PC-3 (cell line): ENCODE measurements around the gene DSG4. TPM values are rescaled to one million over a fixed set of nuclear protein-coding genes. Genes with fewer than 3 reads are reported as not detected.

ENCODE experiments used
- ATAC-seq: fragments of 200-7000 bp; cut with Tn5 transposase; 2 replicates; pipeline ENCODE4 v1.9.1; 2020; ENCODE audit warnings: mild to moderate bottlenecking, moderate library complexity
- BruUV-seq: library from RNA; stranded (reverse); fragments of 400-500 nt; replicated peaks from 2 replicates; lab custom pipeline; 2021; lab: Mats Ljungman, UMichigan
- CTCF ChIA-PET: fragments of 300-600 bp; sonication (Branson Sonifier 250); formaldehyde crosslinking; loops from one replicate; lab custom pipeline; 2022; ENCODE audit warnings: antibody characterized with exemption; lab: Charles Lee
- POLR2A ChIA-PET: fragments of 300-600 bp; sonication (Branson Sonifier 250); formaldehyde crosslinking; loops from one replicate; lab custom pipeline; 2022; ENCODE audit warnings: antibody characterized with exemption; ENCODE audit not compliant: unreplicated experiment; lab: Charles Lee
- DNase-seq: peaks from one replicate; pipeline ENCODE4 v3.0.0-alpha.2; 2015
- H2AFZ ChIP-seq: fragments of 300-600 bp; sonication (generic); 2 replicates; pipeline ENCODE4 v1.6.0; 2016; ENCODE audit warnings: antibody characterized with exemption, low read length
- H3F3A ChIP-seq: fragments of 300-600 bp; sonication (generic); one replicate; pipeline ENCODE4 v1.6.0; 2017; ENCODE audit warnings: antibody characterized with exemption, low read length, control low read depth, mild to moderate bottlenecking; ENCODE audit not compliant: unreplicated experiment
- H3K27ac ChIP-seq: fragments of 300-600 bp; sonication (generic); 2 replicates; pipeline ENCODE4 v1.5.1; 2016; ENCODE audit warnings: mild to moderate bottlenecking, low read length
- H3K27me3 ChIP-seq: fragments of 300-600 bp; sonication (generic); 2 replicates; pipeline ENCODE4 v1.6.1; 2016; ENCODE audit warnings: low read length, mixed read lengths
- H3K36me3 ChIP-seq: fragments of 300-600 bp; sonication (generic); 2 replicates; pipeline ENCODE4 v1.6.1; 2016; ENCODE audit warnings: low read depth, mixed run types, low read length, mixed read lengths
- H3K4me1 ChIP-seq: fragments of 300-600 bp; sonication (generic); 2 replicates; pipeline ENCODE4 v1.5.1; 2016; ENCODE audit warnings: low read length; ENCODE audit not compliant: insufficient read depth
- H3K4me2 ChIP-seq: fragments of 300-600 bp; sonication (generic); 2 replicates; pipeline ENCODE4 v1.6.0; 2016; ENCODE audit warnings: low read length
- H3K4me3 ChIP-seq: fragments of 300-600 bp; sonication (generic); 2 replicates; pipeline ENCODE4 v1.5.1; 2016; ENCODE audit warnings: mild to moderate bottlenecking, low read length, mixed read lengths
- H3K79me2 ChIP-seq: fragments of 300-600 bp; sonication (generic); 2 replicates; pipeline ENCODE4 v1.6.1; 2017; ENCODE audit warnings: low read length, mixed read lengths
- H3K9ac ChIP-seq: fragments of 300-600 bp; sonication (generic); 2 replicates; pipeline ENCODE4 v1.6.0; 2016; ENCODE audit warnings: mild to moderate bottlenecking, low read length
- H3K9me2 ChIP-seq: fragments of 300-600 bp; sonication (generic); replicated peaks from 2 replicates; pipeline ENCODE4 v1.6.1; 2016; ENCODE audit warnings: mixed run types, low read length, mixed read lengths
- H3K9me3 ChIP-seq: fragments of 300-600 bp; sonication (generic); 2 replicates; pipeline ENCODE4 v1.6.1; 2016; ENCODE audit warnings: low read length, mixed read lengths
- H4K20me1 ChIP-seq: fragments of 300-600 bp; sonication (generic); 2 replicates; pipeline ENCODE4 v1.6.1; 2016; ENCODE audit warnings: low read length, mixed read lengths
- EZH2 ChIP-seq: fragments of 300-600 bp; sonication (generic); IDR thresholded peaks from one replicate; pipeline ENCODE4 v1.6.1; 2017; ENCODE audit warnings: antibody characterized with exemption, mild to moderate bottlenecking, low read length; ENCODE audit not compliant: unreplicated experiment
- EZH2phosphoT487 ChIP-seq: fragments of 300-600 bp; sonication (generic); IDR thresholded peaks from 2 replicates; pipeline ENCODE4 v1.6.1; 2018; ENCODE audit warnings: mild to moderate bottlenecking, antibody characterized with exemption, low read length, borderline replicate concordance
- intact Hi-C: fragments of 100-400 bp; cut with micrococcal nuclease; formaldehyde crosslinking; loops from 2 replicates; pipeline ENCODE4 v1.9.0; 2023
- total RNA-seq: library from RNA; depleted of rRNA; stranded (reverse); fragments of >200 nt; gene quantifications from 2 replicates; pipeline ENCODE4 v1.2.3, GENCODE V29; 2014
- TF ChIP-seq, protein P1 (sequence below): fragments of 300-600 bp; sonication (generic); conservative IDR thresholded peaks from 2 replicates; pipeline ENCODE4 v1.5.1; 2017; ENCODE audit warnings: antibody characterized with exemption, low read depth, mild to moderate bottlenecking, low read length

The DSG4 gene
- total RNA-seq, 1 experiment from 2014 or later: 0.04 TPM

DNA sequence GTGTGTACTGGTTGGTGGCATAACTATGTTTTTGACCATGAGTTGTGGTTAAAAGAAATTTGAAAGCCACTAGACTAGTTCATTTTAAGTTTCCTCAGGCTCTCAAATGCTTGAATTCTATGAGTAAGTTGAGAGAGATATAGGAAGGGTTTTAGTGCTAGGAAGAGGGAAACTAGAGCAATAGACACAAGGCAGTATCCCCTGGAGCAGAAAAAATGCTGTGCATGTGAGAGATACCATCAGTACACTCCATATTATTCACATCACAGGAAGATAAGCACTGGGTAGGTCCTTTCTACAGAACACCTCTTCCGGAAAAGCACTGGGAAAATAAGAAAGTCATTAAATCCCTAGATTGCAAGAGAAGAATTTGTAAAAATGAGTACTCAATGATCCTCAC is 51.6 kb downstream of the DSG4 start:
- H2AFZ ChIP-seq: no peak overlapping the region
- no peaks in the 10 kb centered on the region for H3K9me2 ChIP-seq
- TF ChIP-seq EZH2 (no peak), EZH2phosphoT487 (no peak)
- TF ChIP-seq, protein P1, sequence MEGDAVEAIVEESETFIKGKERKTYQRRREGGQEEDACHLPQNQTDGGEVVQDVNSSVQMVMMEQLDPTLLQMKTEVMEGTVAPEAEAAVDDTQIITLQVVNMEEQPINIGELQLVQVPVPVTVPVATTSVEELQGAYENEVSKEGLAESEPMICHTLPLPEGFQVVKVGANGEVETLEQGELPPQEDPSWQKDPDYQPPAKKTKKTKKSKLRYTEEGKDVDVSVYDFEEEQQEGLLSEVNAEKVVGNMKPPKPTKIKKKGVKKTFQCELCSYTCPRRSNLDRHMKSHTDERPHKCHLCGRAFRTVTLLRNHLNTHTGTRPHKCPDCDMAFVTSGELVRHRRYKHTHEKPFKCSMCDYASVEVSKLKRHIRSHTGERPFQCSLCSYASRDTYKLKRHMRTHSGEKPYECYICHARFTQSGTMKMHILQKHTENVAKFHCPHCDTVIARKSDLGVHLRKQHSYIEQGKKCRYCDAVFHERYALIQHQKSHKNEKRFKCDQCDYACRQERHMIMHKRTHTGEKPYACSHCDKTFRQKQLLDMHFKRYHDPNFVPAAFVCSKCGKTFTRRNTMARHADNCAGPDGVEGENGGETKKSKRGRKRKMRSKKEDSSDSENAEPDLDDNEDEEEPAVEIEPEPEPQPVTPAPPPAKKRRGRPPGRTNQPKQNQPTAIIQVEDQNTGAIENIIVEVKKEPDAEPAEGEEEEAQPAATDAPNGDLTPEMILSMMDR: no peak
- H3K27ac ChIP-seq: no peak overlapping the region
- DNase-seq (no peak), ATAC-seq (no peak)
- no peak overlapping the region for H3K9ac ChIP-seq
- H3F3A ChIP-seq: no peaks in the 10 kb centered on the region
- H4K20me1 ChIP-seq: no peaks in the 10 kb centered on the region
- no peaks in the 10 kb centered on the region for H3K79me2 ChIP-seq
- no peaks in the 10 kb centered on the region for H3K9me3 ChIP-seq
- no peaks in the 10 kb centered on the region for H3K36me3 ChIP-seq
- POLR2A ChIA-PET: no interaction called here
- intact Hi-C loops: no loop called here
- H3K4me2 ChIP-seq: no peak overlapping the region
- CTCF ChIA-PET: no interaction called here
- no peaks in the 10 kb centered on the region for H3K27me3 ChIP-seq
- no TSS peak for BruUV-seq
- H3K4me1 ChIP-seq: peaks cover 10% of the 10 kb centered on the region; the same call in 1 of the 2 replicates
- H3K4me3 ChIP-seq: no peak overlapping the region

DNA sequence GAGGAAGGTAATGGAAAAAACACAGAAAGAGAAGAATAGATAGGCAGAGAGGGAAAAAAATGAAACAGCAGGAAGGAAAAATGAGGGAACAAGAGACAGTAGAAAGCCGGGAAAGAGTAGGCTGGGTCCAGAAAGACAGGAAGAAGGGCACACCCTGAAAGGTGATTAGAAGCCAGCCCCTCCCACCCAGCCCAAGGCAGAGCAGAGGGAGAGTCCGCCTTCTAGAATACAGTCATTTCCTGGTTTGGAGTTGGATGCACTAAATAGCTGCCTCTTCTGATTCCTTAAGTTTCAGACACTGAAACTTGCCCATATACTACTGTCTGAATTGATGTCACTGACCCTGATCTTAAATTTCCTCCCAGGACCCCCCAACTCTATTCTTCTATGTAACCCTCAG is 53.0 kb downstream of the DSG4 start:
- no peak overlapping the region for H3K27ac ChIP-seq
- POLR2A ChIA-PET: interaction anchor here (0.6 kb wide), 1 partner anchor 61 kb away, joined by 20 read pairs; no protein-coding TSS in a partner anchor
- H2AFZ ChIP-seq: peak overlapping the region; percentile 48; the same call in 1 of the 2 replicates
- ATAC-seq (peak; percentile 95), DNase-seq (peak; percentile 50)
- no peaks in the 10 kb centered on the region for H3K27me3 ChIP-seq
- peaks cover 10% of the 10 kb centered on the region; the same call in 1 of the 2 replicates for H3K4me1 ChIP-seq
- intact Hi-C loops: no loop called here
- H3K4me2 ChIP-seq: peak overlapping the region; percentile 46
- H3K9ac ChIP-seq: no peak overlapping the region
- BruUV-seq: no TSS peak
- no peaks in the 10 kb centered on the region for H3K36me3 ChIP-seq
- TF ChIP-seq, protein P1: no peak
- TF ChIP-seq EZH2phosphoT487 (no peak), EZH2 (no peak)
- no peaks in the 10 kb centered on the region for H4K20me1 ChIP-seq
- no peaks in the 10 kb centered on the region for H3K79me2 ChIP-seq
- H3K4me3 ChIP-seq: no peak overlapping the region
- no peaks in the 10 kb centered on the region for H3F3A ChIP-seq
- H3K9me2 ChIP-seq: no peaks in the 10 kb centered on the region
- H3K9me3 ChIP-seq: no peaks in the 10 kb centered on the region
- CTCF ChIA-PET: no interaction called here

DNA sequence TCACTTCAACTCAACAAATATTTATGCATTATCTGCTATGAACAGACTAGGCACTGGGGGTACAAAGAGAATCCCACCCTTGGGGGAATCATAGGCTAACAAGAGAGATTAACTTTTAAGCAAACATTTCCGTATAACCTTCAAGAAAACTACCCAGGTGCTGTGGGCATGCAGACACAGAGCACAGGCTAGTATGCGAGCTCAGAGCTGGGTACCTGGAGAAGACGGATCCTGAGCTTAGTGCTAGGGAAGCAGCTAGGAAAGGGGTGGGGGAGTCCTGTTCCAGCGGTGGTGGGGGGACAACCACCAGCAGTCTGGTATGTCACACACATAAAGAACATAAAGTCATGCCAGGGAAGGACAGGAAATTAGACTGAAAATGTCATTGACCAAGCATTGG is 53.5 kb downstream of the DSG4 start:
- no TSS peak for BruUV-seq
- ChIA-PET POLR2A (interaction anchor here (0.6 kb wide), 1 partner anchor 60 kb away, joined by 20 read pairs; no protein-coding TSS in a partner anchor), CTCF (no interaction called here)
- no peak overlapping the region for H3K4me2 ChIP-seq
- no peak overlapping the region for H3K27ac ChIP-seq
- TF ChIP-seq EZH2 (no peak), EZH2phosphoT487 (no peak)
- TF ChIP-seq, protein P1: no peak
- H3F3A ChIP-seq: no peaks in the 10 kb centered on the region
- no peaks in the 10 kb centered on the region for H3K9me3 ChIP-seq
- peaks cover 10% of the 10 kb centered on the region; the same call in 1 of the 2 replicates for H3K4me1 ChIP-seq
- no peaks in the 10 kb centered on the region for H3K9me2 ChIP-seq
- no peaks in the 10 kb centered on the region for H3K27me3 ChIP-seq
- no peak overlapping the region for H3K4me3 ChIP-seq
- H4K20me1 ChIP-seq: no peaks in the 10 kb centered on the region
- intact Hi-C loops: no loop called here
- ATAC-seq (no peak), DNase-seq (no peak)
- no peaks in the 10 kb centered on the region for H3K79me2 ChIP-seq
- 0 out of 2 replicates have a peak overlapping the region, but pooled peaks have one; percentile 42 for H2AFZ ChIP-seq
- no peaks in the 10 kb centered on the region for H3K36me3 ChIP-seq
- no peak overlapping the region for H3K9ac ChIP-seq
